Panc1 (cell line): ENCODE measurements around the gene MEGF6. TPM values are rescaled to one million over a fixed set of nuclear protein-coding genes. Genes with fewer than 3 reads are reported as not detected.

Experiments
- ATAC-seq: fragments of 200-7000 bp; cut with Tn5 transposase; 2 replicates; pipeline ENCODE4 v1.9.1; 2020; ENCODE audit warnings: mild to moderate bottlenecking, moderate library complexity
- Bru-seq: library from RNA; stranded (reverse); fragments of 400-500 nt; gene quantifications from one replicate; lab custom pipeline; 2021; lab: Mats Ljungman, UMichigan
- BruChase-seq, 2 experiments: library from RNA; stranded (reverse); fragments of 400-500 nt; gene quantifications; one replicate each; lab custom pipeline; 2021; lab: Mats Ljungman, UMichigan
- BruUV-seq: library from RNA; stranded (reverse); fragments of 400-500 nt; replicated peaks from 2 replicates; lab custom pipeline; 2021; lab: Mats Ljungman, UMichigan
- CTCF ChIA-PET: fragments of 300-600 bp; sonication (Branson Sonifier 250); formaldehyde crosslinking; loops from one replicate; lab custom pipeline; 2022; ENCODE audit warnings: antibody characterized with exemption; lab: Charles Lee
- POLR2A ChIA-PET: fragments of 300-600 bp; sonication (Branson Sonifier 250); formaldehyde crosslinking; loops from one replicate; lab custom pipeline; 2022; ENCODE audit warnings: antibody characterized with exemption; lab: Charles Lee
- DNase-seq: peaks from one replicate; pipeline ENCODE4 v3.0.0-alpha.2; 2010; ENCODE audit warnings: low read depth, low spot score
- H3K27ac ChIP-seq: 2 replicates; pipeline ENCODE4 v1.5.1; 2011; ENCODE audit warnings: mild to moderate bottlenecking, low read length, inconsistent platforms
- H3K27me3 ChIP-seq: fragments of 200-500 bp; sonication (Bioruptor generic); 2 replicates; pipeline ENCODE4 v1.6.0; 2014; ENCODE audit warnings: low read length, inconsistent platforms; ENCODE audit not compliant: control insufficient read depth, insufficient read depth
- H3K36me3 ChIP-seq: fragments of 200-500 bp; sonication (Bioruptor generic); 2 replicates; pipeline ENCODE4 v1.5.1; 2014; ENCODE audit warnings: inconsistent platforms, mild to moderate bottlenecking, low read length, moderate library complexity; ENCODE audit not compliant: control insufficient read depth, insufficient read depth
- H3K4me1 ChIP-seq: 2 replicates; pipeline ENCODE4 v1.5.1; 2011; ENCODE audit warnings: inconsistent platforms, mild to moderate bottlenecking, low read length, moderate library complexity; ENCODE audit not compliant: control insufficient read depth, insufficient read depth
- H3K4me3 ChIP-seq, 2 experiments: 2 replicates each; pipeline ENCODE4 v1.5.1; 2011 to 2012; ENCODE audit warnings: low read depth in 2 of 2, low read length in 2 of 2, mild to moderate bottlenecking in 2 of 2, inconsistent platforms in 1 of 2, moderate library complexity in 1 of 2
- H3K9me3 ChIP-seq: fragments of 200-500 bp; sonication (Bioruptor generic); 2 replicates; pipeline ENCODE4 v1.5.1; 2014; ENCODE audit warnings: low read depth, mild to moderate bottlenecking, inconsistent platforms, low read length, moderate library complexity; ENCODE audit not compliant: control insufficient read depth, insufficient read depth
- CTCF ChIP-seq: fragments of 450-650 bp; IDR thresholded peaks from 2 replicates; pipeline ENCODE4 v1.5.1; 2017; ENCODE audit warnings: mild to moderate bottlenecking
- POLR2AphosphoS5 ChIP-seq: IDR thresholded peaks from 2 replicates; pipeline ENCODE4 v1.6.1; 2012; ENCODE audit warnings: mild to moderate bottlenecking, low read depth, low read length, moderate library complexity
- REST ChIP-seq, 2 experiments: IDR thresholded peaks; 2 replicates each; pipeline ENCODE4 v1.6.1; 2011 to 2012; ENCODE audit warnings: low read depth in 2 of 2, control low read depth in 1 of 2, low read length in 1 of 2, mild to moderate bottlenecking in 1 of 2, moderate library complexity in 1 of 2; ENCODE audit not compliant: insufficient read depth in 1 of 2
- SIN3A ChIP-seq: IDR thresholded peaks from 2 replicates; pipeline ENCODE4 v1.6.1; 2012; ENCODE audit warnings: low read depth, mild to moderate bottlenecking, low read length, moderate library complexity, borderline replicate concordance; ENCODE audit not compliant: insufficient read depth
- TCF7L2 ChIP-seq: IDR thresholded peaks from 2 replicates; pipeline ENCODE4 v1.6.1; 2011; ENCODE audit warnings: mild to moderate bottlenecking, low read depth, low read length, inconsistent platforms
- in situ Hi-C: cut with HindIII; loops from 2 replicates; pipeline ENCODE4 v1.10.0; 2016; ENCODE audit warnings: low sequenced_read_pairs, low pct_unique_long_range_greater_than_20kb
- intact Hi-C: fragments of 100-400 bp; cut with micrococcal nuclease; formaldehyde crosslinking; loops from one replicate; pipeline ENCODE4 v1.10.0; 2022; ENCODE audit not compliant: unreplicated experiment
- long read RNA-seq: library from polyadenylated mRNA; unstranded; transcript quantifications from one replicate; pipeline ENCODE4 v2.0.0, GENCODE V29; 2021; ENCODE audit not compliant: unreplicated experiment
- polyA plus RNA-seq: library from polyadenylated mRNA; unstranded; fragments of >200 nt; gene quantifications from one replicate; pipeline ENCODE4 v1.2.1, GENCODE V29; 2012; ENCODE audit warnings: missing spikeins; ENCODE audit not compliant: insufficient read length
- total RNA-seq: library from RNA; stranded (reverse); gene quantifications from one replicate; pipeline ENCODE4 v1.2.1, GENCODE V29; 2021; ENCODE audit not compliant: unreplicated experiment

The MEGF6 gene
- 32.6 TPM for total RNA-seq
- 35.5 TPM for polyA plus RNA-seq
- Bru-seq, nascent RNA, result percentile 37 among the genes with signal in this experiment
- percentile 41 among the genes with signal in this experiment for BruChase-seq, experiment 1, labeled RNA remaining after a 2-hour chase
- BruChase-seq, experiment 2, labeled RNA remaining after a 6-hour chase, result percentile 45 among the genes with signal in this experiment
- long read RNA-seq, partial matches to known transcripts, result 21 of 74 reads
- long read RNA-seq, other reads (novel, unspliced or antisense), result 51 of 74 reads

- DNase-seq (no peak), ATAC-seq (peak; percentile 25)
- Histone ChIP-seq H3K36me3 (no peaks in the 10 kb centered on the region), H3K9me3 (no peaks in the 10 kb centered on the region), H3K4me3 (peak within 1 kb of the TSS; percentile 35 to 37), H3K27me3 (no peaks in the 10 kb centered on the region), H3K4me1 (peaks cover 28% of the 10 kb centered on the region), H3K27ac (no peak within 1 kb of the TSS)
- no TSS peak for BruUV-seq
- intact Hi-C loops (no loop called here), in situ Hi-C loops (no loop called here)
- no peak for TF ChIP-seq SIN3A
- POLR2A ChIA-PET, result no interaction called here
- CTCF ChIA-PET, result no interaction called here
Measured at GRCh38 chr1:3611170-3612019, at the start of gene MEGF6. MEGF6 (minus strand) TSS chr1:3611508; CDS start chr1:3611268, 240 bp downstream.

- no peak for TF ChIP-seq CTCF
- no peak for TF ChIP-seq REST (IDR thresholded peaks at IDR 0.05; ENCODE audit: insufficient read depth in 1 of 2, low read depth in 2 of 2, low read length in 1 of 2)
- TF ChIP-seq SIN3A, result no peak
- TF ChIP-seq TCF7L2, result no peak
- no peak for TF ChIP-seq POLR2AphosphoS5
- Histone ChIP-seq H3K9me3 (no peaks in the 10 kb centered on the region), H3K27ac (no peak overlapping the region), H3K27me3 (no peaks in the 10 kb centered on the region), H3K4me1 (peaks cover 3% of the 10 kb centered on the region), H3K36me3 (no peaks in the 10 kb centered on the region), H3K4me3 (no peak overlapping the region)
- BruUV-seq, result no TSS peak
- ChIA-PET CTCF (no interaction called here), POLR2A (no interaction called here)
- DNase-seq (no peak), ATAC-seq (no peak)
- in situ Hi-C loops, result no loop called here
- intact Hi-C loops, result no loop called here
Measured at GRCh38 chr1:3660704-3661103, 49.4 kb upstream of the MEGF6 start.
